ENCODE measurements around the gene NAA11. TPM values are rescaled to one million over a fixed set of nuclear protein-coding genes. Genes with fewer than 3 reads are reported as not detected.

NAA11 gene
- total RNA-seq, 4 donors from 2014 or later: not detected

- Histone ChIP-seq H3K4me1 (no peaks in the 10 kb centered on the region), H3K4me3 (replicated peaks in 1 of 3) (no peak overlapping the region), H3K36me3 (no peaks in the 10 kb centered on the region), H3K27me3 (no peaks in the 10 kb centered on the region), H3K9me3 (no peaks in the 10 kb centered on the region), H3K27ac (no peak overlapping the region)
- TF ChIP-seq POLR2A (IDR thresholded peaks at IDR 0.05): no peak
- TF ChIP-seq CTCF (IDR thresholded peaks at IDR 0.05): no peak
- no peak for DNase-seq
- WGBS, 2 donors: 83% methylated on average over 4 of the region's 4 CpGs
- intact Hi-C loops (cut with DNase I): no loop called here
These were observed 53.1 kb downstream of the NAA11 start for GRCh38 chr4:79272761-79273160.

GRCh38 chr4:79272126-79272525 lies 53.7 kb downstream of the NAA11 start:
- no peak overlapping the region for H3K4me3 ChIP-seq (replicated peaks in 1 of 3)
- H3K27me3 ChIP-seq: no peaks in the 10 kb centered on the region
- H3K36me3 ChIP-seq: no peaks in the 10 kb centered on the region
- no peaks in the 10 kb centered on the region for H3K4me1 ChIP-seq
- TF ChIP-seq POLR2A (IDR thresholded peaks at IDR 0.05): no peak
- TF ChIP-seq CTCF (IDR thresholded peaks at IDR 0.05): no peak
- no peaks in the 10 kb centered on the region for H3K9me3 ChIP-seq
- intact Hi-C loops (cut with DNase I): no loop called here
- no peak overlapping the region for H3K27ac ChIP-seq
- no peak for DNase-seq

GRCh38 chr4:79267671-79268070 lies 58.2 kb downstream of the NAA11 start:
- H3K4me1 ChIP-seq: no peaks in the 10 kb centered on the region
- intact Hi-C loops (cut with DNase I): no loop called here
- H3K9me3 ChIP-seq: no peaks in the 10 kb centered on the region
- TF ChIP-seq POLR2A (IDR thresholded peaks at IDR 0.05): no peak
- no peak for TF ChIP-seq CTCF (IDR thresholded peaks at IDR 0.05)
- WGBS, 2 donors: 50 to 55% methylated on average over 1 of the region's 1 CpG
- no peak for DNase-seq
- no peaks in the 10 kb centered on the region for H3K27me3 ChIP-seq
- H3K4me3 ChIP-seq (replicated peaks in 1 of 3): no peak overlapping the region
- H3K36me3 ChIP-seq: no peaks in the 10 kb centered on the region
- no peak overlapping the region for H3K27ac ChIP-seq

Other genes with a start within 250 kb of the NAA11 start
- under 1 TPM in 1 of 4 donors, not detected in 3; 0.27 TPM for gene GK2, start 82.2 kb upstream of the NAA11 start, total RNA-seq

All from thyroid gland (tissue), 4 donors.